SH-SY5Y (cell line): ENCODE measurements around the gene TP53I11.

Experiments
- GATA2 ChIP-seq: IDR thresholded peaks from 2 replicates; pipeline ENCODE4 v1.6.1; 2011; ENCODE audit warnings: mild to moderate bottlenecking, low read depth, low read length
- GATA3 ChIP-seq: IDR thresholded peaks from 2 replicates; pipeline ENCODE4 v1.6.1; 2011; ENCODE audit warnings: low read depth, mild to moderate bottlenecking, low read length, moderate library complexity

GRCh38 chr11:44964526-44965209 is 14.0 kb upstream of the TP53I11 start:
- TF ChIP-seq GATA3 (no peak), GATA2 (no peak)
